ENCODE data around the gene WBP2.
"Not testable (repeated sequence)": the region's sequence is repeated elsewhere in the genome, so short reads cannot be mapped to it uniquely, and the experiment has no call there.

WBP2 gene

GRCh38 chr17:75874323-75875181, 19.4 kb upstream of the WBP2 start:
- Histone ChIP-seq H3K27me3 (ENCODE audit: insufficient read depth, low read depth) (no peaks in the 10 kb centered on the region), H3K79me2 (ENCODE audit: insufficient read depth, low read depth) (peaks cover 25% of the 10 kb centered on the region), H3K9ac (no peak overlapping the region), H3K27ac (peak overlapping the region; percentile 89; the same call in 1 of the 2 replicates), H4K20me1 (ENCODE audit: insufficient read depth) (no peaks in the 10 kb centered on the region), H3K4me3 (IDR thresholded peaks at IDR 0.05; ENCODE audit: insufficient read depth, low read depth, low read length) (no peak overlapping the region), H2AFZ (ENCODE audit: low read depth) (no peak overlapping the region), H3K4me2 (no peak overlapping the region), H3K36me3 (ENCODE audit: insufficient read depth) (no peaks in the 10 kb centered on the region), H3K4me1 (ENCODE audit: low read depth, poor library complexity, severe bottlenecking) (peaks cover 39% of the 10 kb centered on the region)
- TF ChIP-seq CTCF (conservative IDR thresholded peaks at IDR 0.05; ENCODE audit: low read depth, low read length): no peak

- Histone ChIP-seq H3K4me2 (peak overlapping the region; percentile 67; the same call in 1 of the 2 replicates), H3K27ac (peak overlapping the region; percentile 89), H3K9ac (no peak overlapping the region; the same call in 1 of the 2 replicates), H3K79me2 (ENCODE audit: insufficient read depth, low read depth) (peaks cover 25% of the 10 kb centered on the region), H4K20me1 (ENCODE audit: insufficient read depth) (no peaks in the 10 kb centered on the region), H3K4me1 (ENCODE audit: low read depth, poor library complexity, severe bottlenecking) (peaks cover 33% of the 10 kb centered on the region), H3K36me3 (ENCODE audit: insufficient read depth) (no peaks in the 10 kb centered on the region), H3K27me3 (ENCODE audit: insufficient read depth, low read depth) (no peaks in the 10 kb centered on the region), H2AFZ (ENCODE audit: low read depth) (no peak overlapping the region), H3K4me3 (IDR thresholded peaks at IDR 0.05; ENCODE audit: insufficient read depth, low read depth, low read length) (no peak overlapping the region)
- TF ChIP-seq CTCF (conservative IDR thresholded peaks at IDR 0.05; ENCODE audit: low read depth, low read length): no peak
Observed at GRCh38 chr17:75873587-75874322, 18.6 kb upstream of the WBP2 start.

GRCh38 chr17:75872434-75873351, 17.6 kb upstream of the WBP2 start:
- Histone ChIP-seq H3K27ac (peak overlapping the region; percentile 89), H3K9ac (peak overlapping the region; percentile 49; the same call in 1 of the 2 replicates), H3K4me1 (ENCODE audit: low read depth, poor library complexity, severe bottlenecking) (peaks cover 33% of the 10 kb centered on the region), H3K4me2 (peak overlapping the region; percentile 67), H3K79me2 (ENCODE audit: insufficient read depth, low read depth) (peaks cover 23% of the 10 kb centered on the region), H2AFZ (ENCODE audit: low read depth) (peak overlapping the region; percentile 15; the same call in 1 of the 2 replicates), H3K4me3 (IDR thresholded peaks at IDR 0.05; ENCODE audit: insufficient read depth, low read depth, low read length) (no peak overlapping the region), H3K27me3 (ENCODE audit: insufficient read depth, low read depth) (no peaks in the 10 kb centered on the region), H4K20me1 (ENCODE audit: insufficient read depth) (no peaks in the 10 kb centered on the region), H3K36me3 (ENCODE audit: insufficient read depth) (no peaks in the 10 kb centered on the region)
- no peak for TF ChIP-seq CTCF (conservative IDR thresholded peaks at IDR 0.05; ENCODE audit: low read depth, low read length)

- H3K36me3 ChIP-seq (ENCODE audit: insufficient read depth); H3K79me2 ChIP-seq (ENCODE audit: insufficient read depth, low read depth); H3K4me2 ChIP-seq; H2AFZ ChIP-seq (ENCODE audit: low read depth); H3K4me3 ChIP-seq (IDR thresholded peaks at IDR 0.05; ENCODE audit: insufficient read depth, low read depth, low read length); H3K9ac ChIP-seq; H4K20me1 ChIP-seq (ENCODE audit: insufficient read depth); H3K27ac ChIP-seq; H3K27me3 ChIP-seq (ENCODE audit: insufficient read depth, low read depth): not testable (repeated sequence)
- H3K4me1 ChIP-seq (ENCODE audit: low read depth, poor library complexity, severe bottlenecking): peaks cover 42% of the 10 kb centered on the region
Observed at GRCh38 chr17:75870228-75870627, 15.1 kb upstream of the WBP2 start.

Measured in KMS-11 (cell line).